ENCODE measurements around the gene TTYH1.

GRCh38 chr19:54440641-54441040, 25.4 kb downstream of the TTYH1 start:
- no peak for TF ChIP-seq CTCF (IDR thresholded peaks at IDR 0.05; ENCODE audit: control extremely low read depth in 1 of 3, insufficient read depth in 1 of 3, low read depth in 1 of 3, low read length in 3 of 3)
- TF ChIP-seq GABPA (IDR thresholded peaks at IDR 0.05; ENCODE audit: borderline replicate concordance, insufficient read depth, low read length), result no peak
- no peak for TF ChIP-seq PHF8 (conservative IDR thresholded peaks at IDR 0.05; ENCODE audit: low read depth, low read length)
- TF ChIP-seq POLR2A (IDR thresholded peaks at IDR 0.05; ENCODE audit: control extremely low read depth in 1 of 2, low read depth in 2 of 2, low read length in 2 of 2), result no peak

Data from H1 (cell line).